ENCODE results near the gene GNL2.
"Not testable (repeated sequence)": the region's sequence is repeated elsewhere in the genome, so short reads cannot be mapped to it uniquely, and the experiment has no call there.

The GNL2 gene

DNA sequence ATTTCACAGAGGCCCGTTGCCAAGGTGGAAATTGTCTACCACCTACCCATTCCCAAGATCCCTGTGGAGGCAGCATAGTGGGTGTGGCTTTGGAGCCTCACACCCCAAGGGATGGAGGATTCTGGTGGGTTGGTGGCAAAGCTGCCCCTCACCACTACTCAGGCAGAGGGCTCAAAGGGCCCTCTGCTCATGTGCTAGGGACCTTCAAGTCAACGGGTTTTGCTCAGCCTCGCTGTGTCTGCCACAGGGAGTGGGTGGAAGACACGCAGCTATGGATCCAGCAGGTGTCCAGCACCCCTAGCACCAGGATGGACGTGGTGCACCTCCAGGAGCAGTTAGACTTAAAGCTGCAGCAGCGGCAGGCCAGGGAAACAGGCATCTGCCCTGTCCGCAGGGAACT is 36.7 kb downstream of the GNL2 start:
- DNase-seq (ENCODE audit: low spot score) = no peak

DNA sequence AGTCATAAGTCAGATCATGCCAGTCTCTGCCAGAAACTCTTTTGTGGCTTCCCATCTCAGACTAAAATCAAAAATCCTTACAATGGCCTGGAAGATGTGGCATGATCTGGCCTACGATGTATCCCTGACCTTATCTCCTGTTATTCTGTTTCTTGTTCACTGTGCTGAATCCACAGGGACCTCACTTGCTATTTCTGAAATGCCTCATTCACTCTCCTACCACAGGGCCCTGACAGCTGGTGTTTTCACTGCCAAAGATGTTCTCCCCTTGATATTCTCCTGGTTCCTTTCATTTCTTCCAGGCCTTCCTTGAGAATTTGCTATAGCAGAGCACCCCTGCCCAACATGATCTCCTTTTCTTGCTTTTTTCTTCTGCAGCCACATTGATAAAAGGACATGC is 37.3 kb downstream of the GNL2 start:
- no peak for DNase-seq (ENCODE audit: low spot score)

DNA sequence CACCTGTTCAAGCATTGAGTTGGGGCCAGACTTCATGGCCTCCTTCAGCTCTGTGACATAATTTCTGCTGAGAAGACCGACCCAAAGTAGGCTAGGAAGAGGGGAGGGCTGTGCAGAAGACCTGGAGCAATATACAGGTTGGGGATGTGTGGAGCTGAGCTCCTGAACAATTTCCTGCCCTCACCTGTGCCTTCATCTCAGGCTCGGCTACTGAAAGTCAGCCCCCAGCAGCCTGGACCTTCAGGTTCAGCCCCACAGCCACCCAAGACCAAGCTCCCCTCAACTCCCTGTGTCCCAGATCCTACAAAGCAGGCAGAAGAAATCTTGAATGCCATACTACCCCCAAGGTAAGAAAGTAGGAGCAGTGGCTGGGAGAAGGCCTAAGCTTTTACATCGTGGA is 38.3 kb downstream of the GNL2 start:
- no peak for DNase-seq (ENCODE audit: low spot score)

DNA sequence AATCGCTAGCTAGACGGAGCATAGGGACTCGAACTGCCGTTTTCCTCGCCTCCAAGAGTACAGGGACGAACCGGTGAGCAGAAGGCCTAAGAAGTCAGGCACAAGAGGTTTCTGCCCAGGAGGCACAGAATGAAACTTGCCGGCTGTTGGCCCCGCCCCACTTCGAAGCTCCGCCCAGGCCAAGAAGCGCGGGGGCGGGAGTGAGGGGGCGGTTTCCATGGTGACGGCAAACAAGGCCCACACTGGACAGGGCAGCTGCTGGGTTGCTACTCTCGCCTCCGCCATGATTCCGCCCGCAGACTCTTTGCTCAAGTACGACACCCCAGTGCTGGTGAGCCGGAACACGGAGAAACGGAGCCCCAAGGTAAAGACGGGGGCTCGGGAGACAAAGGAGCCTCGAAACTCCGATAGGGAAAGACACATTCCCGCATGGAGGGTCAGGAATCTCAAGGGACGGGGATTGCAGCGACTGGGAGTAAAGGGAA is 39.0 kb downstream of the GNL2 start, which contains the start of gene DNALI1:
Gene DNALI1, plus strand, starts transcription at position 229 of the 485 bp plus-strand sequence. Its CDS starts 55 bp downstream, at position 284.
- peak; percentile 28 for DNase-seq (ENCODE audit: low spot score)

DNA sequence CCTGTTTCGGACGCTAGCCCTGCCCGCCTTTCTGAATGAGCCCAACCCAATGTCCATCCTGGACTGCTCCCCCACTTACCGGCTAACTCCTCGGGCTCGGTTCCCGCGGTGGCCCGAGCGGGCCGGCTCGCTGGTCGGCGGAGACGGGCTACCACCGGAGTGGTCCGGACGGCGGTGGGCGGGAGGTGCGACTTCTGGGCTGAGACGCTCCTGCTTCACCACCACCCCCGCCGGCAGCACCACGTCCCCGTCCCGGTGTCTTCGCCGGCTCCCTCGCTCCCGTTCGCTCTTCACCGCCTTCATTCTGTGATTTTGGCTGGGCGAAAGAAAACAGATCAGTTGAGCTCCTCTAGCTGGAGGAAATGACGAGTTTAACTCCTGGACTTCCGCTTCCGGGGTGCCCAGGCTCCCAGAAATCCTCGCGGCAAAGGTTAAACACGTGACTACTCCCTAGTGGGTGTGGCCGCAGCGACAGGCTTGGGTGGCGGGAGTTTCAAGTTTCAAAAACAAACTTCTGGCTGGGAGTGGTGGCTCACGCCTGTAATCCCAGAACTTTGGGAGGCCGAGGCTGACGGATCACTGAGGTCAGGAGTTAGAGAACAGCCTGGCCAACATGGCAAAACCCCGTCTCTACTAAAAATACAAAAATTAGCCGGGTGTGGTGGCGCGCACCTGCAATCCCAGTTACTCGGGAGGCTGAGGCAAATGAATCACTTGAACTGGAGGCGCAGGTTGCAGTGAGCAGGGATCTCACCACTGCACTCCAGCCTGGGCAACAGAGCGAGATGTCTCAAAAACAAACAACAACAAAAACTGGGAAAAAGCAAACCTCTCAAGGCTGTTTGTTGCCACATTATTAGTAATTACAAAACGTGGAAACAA is 41.6 kb downstream of the GNL2 start, which contains the start of gene SNIP1:
Gene SNIP1, minus strand, starts transcription at position 367 of the 882 bp plus-strand sequence. Its CDS starts 64 bp downstream, at position 303.
- DNase-seq (ENCODE audit: low spot score) = peak; percentile 93

DNA sequence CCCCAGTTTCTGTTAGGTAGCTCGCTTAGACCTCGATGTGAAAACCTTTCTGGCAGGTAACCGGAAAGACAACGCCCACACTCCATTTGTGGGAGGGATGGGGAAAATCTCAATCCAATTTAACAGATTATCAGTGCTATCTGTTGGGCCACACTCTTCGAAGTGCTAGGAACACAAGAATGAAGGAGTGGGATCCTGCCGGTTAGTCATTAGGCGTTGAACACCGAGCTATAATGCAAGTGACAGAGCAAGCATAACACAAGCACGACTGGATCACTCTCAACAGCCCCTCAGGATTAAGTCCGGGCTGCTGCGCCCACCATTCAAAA is 42.2 kb downstream of the GNL2 start:
- no peak for DNase-seq (ENCODE audit: low spot score)

DNA sequence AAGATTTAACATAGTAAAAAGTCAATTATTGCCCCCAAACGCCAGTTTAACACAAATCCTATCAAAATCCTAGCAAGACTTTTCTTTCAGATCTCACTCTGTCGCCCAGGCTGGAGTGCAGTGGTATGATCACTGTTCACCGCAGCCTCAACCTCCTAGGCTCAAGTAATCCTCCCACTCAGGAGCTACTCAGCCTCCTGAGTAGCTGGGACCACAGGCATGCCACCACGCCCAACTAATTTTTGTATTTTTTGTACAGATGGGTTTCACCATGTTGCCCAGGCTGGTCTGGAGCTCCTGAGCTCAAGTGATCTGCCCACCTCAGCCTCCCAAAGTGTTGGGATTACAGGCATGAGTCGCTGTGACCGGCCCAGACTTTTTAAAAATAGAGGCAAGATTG is 46.4 kb downstream of the GNL2 start:
- no peak for DNase-seq (ENCODE audit: low spot score)

DNA sequence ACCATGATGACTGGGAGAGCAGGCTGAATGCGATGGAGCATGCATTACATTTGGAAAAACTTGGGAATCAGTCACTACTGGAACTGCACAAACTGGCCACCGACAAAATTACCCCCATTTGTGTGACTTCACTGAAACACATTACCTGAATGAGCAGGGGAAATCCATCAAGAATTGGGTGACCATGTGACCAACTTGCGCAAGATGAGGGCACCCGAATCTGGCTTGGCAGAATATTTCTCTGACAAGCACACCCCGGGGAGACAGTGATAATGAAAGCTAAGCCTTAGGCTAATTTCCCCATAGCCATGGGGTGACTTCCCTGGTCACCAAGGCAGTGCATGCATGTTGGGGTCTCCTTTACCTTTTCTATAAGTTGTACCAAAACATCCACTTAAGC is 50.7 kb downstream of the GNL2 start:
- DNase-seq (ENCODE audit: low spot score) = no peak

DNA sequence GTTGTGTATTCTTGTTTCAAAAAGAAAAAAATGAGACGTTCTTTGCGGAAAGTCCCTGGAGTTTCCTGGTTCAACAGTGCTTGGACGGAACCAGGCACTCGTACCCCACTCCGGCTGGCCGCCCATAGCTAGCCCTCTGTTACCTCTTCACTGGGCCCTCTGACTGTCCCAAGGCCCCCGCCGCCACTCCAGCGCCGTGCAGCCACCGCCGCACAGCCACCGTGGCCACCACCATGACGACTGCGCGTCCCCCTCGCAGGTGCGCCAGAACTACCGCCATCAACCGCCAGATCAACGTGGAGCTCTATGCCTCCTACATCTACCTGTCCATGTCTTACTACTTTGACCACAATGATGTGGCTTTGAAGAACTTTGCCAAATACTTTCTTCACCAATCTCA is 51.2 kb downstream of the GNL2 start:
- DNase-seq (ENCODE audit: low spot score) = no peak

DNA sequence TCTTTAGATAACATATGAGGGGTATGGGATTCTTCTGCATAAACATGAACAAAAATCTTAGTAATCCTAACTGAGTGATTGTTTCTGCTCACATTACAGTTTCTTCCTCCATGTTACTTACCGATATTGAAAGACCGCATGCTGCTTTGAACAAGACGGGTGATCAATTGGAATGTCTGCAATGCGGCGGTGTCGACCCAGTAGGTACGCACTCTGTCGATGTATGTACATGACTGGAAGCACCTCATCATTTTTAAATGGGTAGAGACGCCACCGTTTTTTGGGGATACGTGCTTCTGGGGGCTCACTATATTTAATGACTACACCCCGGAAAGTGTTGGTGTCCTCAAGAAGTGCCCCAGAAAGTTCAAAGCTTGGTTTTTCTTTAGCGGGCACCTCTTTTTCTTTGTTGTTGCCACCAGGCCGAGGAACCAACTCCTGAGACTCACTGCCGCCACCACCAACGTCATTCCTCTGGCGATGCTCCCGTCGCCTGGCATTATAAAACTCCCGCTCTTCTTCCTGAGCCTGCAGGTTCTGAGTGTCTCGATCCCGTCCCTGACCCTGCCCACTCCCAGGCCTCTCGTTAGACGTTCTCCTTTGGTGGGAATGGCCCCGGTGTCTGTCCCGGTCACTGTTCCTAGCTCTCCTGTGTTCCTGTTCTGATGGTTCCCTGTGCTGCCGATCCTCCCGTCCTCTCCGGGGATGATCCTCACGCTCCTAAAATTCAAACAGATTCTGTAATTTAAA is 55.5 kb downstream of the GNL2 start:
- DNase-seq (ENCODE audit: low spot score) = no peak

DNA sequence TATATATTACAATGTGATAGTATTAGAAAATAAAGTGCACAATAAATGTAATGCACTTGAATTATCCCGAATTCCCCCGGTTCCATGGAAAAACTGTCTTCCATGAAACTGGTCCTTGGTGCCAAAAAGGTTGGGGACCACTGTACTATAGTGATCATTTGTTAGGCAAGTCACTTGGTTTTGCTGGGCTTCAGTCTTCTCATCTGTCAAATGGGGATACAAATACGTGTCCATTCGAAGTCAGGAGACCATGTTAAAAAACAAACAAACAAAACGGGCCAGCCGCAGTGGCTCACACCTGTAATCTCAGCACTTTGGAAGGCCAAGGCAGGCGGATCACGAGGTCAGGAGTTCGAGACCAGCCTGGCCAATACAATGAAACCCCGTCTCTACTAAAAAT is 56.6 kb downstream of the GNL2 start:
- not testable (repeated sequence) for DNase-seq (ENCODE audit: low spot score)

DNA sequence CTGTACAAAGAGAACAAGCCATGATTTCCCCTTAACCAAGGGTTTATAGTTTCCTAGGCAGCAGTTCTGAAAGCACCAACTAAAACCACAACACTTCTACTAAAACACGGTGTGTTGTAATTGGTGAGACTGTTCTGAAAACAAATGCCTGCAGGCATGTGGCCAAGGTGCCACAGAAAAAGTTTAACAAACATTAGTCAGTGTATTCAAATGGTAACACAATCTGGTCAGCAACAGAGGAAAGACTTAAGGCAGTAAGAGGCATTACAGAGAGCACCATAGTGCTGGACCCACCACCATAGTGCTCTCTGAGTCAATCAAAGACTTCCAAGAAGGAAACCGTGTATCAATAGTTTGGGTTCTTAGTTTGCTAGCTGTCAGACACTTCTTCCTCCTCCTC is 58.4 kb downstream of the GNL2 start:
- no peak for DNase-seq (ENCODE audit: low spot score)

DNA sequence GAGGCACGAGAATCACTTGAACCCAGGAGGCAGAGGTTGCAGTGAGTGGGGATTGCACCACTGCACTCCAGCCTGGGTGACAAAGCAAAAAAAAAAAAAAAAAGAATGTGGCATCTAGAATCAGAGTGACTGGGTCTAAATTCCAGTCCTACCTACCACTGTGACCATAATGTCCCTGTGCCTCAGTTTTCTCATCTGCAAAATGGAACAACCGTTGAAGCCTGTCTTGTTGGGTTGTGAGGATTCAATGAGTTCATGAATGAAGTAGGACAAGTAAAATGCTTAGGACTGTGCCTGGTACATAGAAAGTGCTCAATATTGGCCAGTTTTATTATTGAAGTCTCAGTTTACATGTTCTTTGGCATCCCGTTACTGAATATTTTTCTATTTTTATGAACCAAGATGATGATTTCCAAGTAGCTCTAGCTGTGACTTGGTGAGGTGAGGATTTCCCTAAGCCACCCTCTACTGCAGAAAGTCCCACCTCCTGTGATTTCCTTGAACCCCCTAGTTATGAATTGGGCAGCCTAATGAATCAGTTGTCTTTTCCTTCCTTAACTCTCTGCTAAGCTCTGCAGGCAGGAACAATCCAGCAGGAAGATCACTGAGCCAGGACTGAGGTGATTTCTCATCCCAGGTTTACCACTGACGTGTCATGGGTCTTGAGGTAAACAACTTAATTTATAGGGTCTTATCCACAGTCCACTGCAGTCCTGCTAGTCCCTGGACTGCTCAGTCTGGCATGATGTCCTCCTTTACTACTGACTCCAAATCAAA is 62.2 kb downstream of the GNL2 start:
- DNase-seq (ENCODE audit: low spot score) = no peak

DNA sequence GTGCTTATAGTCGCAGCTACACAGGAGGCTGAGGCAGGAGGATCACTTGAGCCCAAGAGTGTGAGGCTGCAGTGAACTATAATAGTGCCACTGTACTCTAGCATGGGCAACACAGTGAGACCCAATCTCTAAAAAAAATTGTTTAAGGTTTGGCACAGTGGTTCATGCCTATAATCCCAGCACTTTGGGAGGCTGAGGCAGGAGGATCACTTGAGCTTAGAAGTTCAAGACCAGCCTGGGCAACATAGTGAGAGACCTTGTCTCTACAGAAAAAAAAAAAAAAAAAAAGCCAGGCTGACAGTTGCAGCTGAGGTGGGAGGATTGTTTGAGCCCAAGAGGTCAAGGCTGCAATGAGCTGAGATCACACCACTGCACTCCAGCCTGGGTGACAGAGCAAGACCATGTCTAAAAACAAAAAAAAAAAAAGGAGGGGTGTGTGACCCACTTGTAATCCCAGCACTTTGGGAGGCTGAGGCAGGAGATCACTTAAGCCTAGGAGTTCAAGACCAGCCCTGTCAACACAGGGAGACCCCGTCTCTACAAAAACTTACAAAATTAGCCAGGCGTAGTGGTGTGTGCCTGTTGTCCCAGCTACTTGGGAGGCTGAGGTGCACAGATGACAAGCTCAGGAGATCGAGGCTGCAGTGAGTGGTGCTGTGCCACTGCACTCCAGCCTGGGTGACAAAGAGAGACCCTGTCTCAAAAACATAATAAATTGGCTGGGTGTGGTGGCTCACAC is 63.1 kb downstream of the GNL2 start:
- DNase-seq (ENCODE audit: low spot score) = not testable (repeated sequence)

DNA sequence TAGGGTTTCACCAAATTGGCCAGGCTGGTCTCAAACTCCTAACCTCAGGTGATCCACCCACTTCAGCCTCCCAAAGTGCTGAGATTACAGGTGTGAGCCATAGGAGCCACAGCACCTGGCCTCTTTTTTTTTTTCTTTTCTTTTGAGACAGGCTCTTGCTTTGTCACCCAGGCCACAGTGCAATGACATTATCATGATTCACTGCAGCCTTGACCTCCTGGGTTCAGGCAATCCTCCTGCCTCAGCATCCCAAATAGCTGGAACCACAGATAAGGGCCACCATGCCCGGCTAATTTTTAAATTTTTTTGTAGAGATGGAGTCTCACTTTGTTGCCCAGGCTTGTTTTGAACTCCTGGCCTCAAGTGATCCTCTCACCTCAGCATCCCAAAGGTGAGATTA is 65.8 kb downstream of the GNL2 start:
- not testable (repeated sequence) for DNase-seq (ENCODE audit: low spot score)

DNA sequence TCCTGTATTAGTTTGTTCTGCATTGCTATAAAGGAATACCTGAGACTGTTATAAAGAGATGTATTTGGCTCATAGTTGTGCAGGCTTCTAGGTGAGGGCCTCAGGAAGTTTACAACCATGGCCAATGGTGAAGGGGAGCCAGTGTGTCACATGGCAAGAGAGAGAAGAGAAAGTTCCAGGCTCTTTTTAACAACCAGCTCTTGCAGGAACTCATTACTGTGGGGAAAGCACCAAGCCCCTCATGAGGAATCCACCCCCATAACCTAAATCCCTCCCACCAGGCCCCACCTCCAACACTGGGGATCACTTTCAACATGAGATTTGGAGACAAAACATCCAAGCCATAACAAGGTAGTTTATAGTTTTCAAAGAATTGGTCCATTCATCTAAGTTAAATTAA is 76.1 kb downstream of the GNL2 start:
- no peak for DNase-seq (ENCODE audit: low spot score)

DNA sequence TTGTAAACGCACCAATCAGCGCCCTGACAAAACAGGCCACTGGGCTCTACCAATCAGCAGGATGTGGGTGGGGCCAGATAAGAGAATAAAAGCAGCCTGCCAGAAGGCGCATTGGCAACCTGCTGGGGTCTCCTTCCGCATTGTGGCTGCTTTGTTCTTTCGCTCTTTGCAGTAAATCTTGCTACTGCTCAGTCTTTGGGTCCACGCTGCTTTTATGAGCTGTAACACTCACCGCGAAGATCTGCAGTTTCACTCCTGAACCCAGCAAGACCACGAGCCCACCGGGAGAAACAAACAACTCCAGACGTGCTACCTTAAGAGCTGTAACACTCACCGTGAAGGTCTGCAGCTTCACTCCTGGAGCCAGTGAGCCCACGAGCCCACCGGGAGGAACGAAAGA is 76.8 kb downstream of the GNL2 start:
- DNase-seq (ENCODE audit: low spot score) = not testable (repeated sequence)

DNA sequence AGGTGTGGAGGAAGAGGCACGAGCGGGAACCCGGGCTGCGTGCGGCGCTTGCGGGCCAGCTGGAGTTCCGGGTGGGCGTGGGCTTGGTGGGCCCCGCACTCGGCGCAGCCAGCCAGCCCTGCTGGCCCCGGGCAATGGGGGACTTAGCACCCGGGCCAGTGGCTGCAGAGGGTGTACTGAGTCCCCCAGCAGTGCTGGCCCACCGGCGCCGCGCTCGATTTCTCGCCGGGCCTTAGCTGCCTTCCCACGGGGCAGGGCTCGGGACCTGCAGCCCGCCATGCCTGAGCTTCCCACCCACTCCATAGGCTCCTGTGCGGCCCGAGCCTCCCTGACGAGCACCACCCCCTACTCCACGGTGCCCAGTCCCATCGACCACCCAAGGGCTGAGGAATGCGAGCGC is 77.5 kb downstream of the GNL2 start:
- DNase-seq (ENCODE audit: low spot score) = not testable (repeated sequence)

DNA sequence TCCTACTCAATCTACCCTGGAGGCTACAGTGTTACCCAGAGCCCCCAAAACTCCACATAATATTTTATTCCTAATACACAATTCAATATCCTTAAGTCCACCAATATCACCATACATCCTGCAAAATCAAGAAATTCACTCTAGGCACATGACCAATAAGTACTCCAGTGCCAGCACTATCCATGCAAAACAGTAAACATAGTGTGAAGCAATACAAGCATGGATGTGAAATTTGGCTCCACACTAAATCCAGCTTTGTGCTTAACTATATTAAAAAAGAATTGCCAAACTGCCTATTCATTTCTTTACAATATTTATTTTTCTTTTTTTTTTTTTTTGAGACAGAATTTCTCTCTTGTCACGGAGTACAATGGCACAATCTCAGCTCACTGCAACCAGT is 78.2 kb downstream of the GNL2 start:
- DNase-seq (ENCODE audit: low spot score) = no peak

Measured in HuH-7 (cell line).